HG03103 (cell line): Measurements from ENCODE around the gene APBA1.

Experiments used
- ATAC-seq: cut with Tn5 transposase; IDR thresholded peaks from one replicate; pipeline ENCODE4 v1.9.1; 2021; ENCODE audit warnings: low read depth; ENCODE audit not compliant: unreplicated experiment

APBA1 gene

DNA sequence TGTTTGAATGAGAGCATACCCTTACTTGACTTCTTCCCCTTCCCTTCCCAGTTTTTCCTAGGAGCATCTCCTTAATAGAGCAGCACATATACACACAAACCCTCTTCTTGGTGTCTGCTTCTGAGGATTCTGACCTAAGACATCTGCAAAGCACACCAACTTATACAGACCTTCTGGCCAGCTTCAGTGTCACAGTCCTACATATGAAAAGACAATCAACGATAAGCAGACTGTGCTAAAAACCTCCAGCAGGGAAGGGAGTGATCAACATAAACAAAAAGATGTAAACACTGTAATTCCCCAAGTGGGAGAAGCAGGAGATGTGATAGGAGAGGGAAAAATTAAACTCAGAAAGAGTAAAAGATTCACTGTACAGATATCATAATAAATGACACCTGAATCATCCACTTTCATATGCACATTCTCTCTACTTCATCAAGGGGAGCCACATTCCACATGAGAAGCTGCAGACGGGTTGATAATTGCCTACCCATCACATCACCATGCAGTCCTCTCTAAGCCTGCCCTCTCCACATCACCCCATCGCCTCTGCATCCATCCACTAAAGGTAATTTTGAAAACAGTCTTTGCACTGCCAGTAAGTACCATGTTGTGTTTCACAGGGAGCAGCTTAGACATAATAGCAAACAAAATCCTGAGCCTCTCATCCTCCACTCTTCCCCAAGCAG, 13.0 kb downstream of the APBA1 start:
- ATAC-seq: no peak

- ATAC-seq: no peak
These were observed 14.9 kb downstream of the APBA1 start for GRCh38 chr9:69657269-69657668.

DNA sequence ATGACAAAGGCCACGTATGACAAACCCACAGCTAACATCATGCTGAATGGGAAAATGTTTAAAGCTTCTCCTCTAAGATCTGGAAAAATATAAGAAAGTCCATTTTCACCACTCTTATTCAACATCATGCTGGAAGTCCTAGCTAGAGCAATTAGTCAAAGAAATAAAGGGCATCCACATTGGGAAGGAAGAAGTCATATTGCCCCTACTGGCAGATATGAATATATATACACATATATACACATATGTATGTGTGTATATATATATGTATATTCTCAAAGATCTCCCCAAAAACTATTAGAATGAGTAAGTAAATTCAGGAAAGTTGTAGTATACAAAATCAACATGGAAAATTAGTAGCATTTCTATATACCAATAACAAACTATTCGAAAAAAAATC, 17.1 kb downstream of the APBA1 start:
- ATAC-seq: no peak

DNA sequence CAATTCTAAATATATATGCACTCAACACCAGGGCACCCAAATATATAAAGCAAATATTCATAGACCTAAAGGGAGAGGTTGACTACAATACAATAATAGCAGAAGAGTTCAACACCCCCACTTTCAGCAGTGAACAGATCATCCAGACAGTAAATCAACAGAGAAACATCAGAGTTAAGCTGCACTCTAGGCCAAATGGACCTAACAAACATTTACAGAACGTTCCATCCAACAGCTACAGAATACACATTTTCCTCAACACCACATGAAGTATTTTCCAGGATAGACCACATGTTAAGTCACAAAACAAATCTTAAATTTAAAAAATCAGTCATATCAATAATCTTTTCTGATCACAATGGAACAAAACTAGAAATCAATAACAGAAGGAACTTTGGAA, 18.9 kb downstream of the APBA1 start:
- no peak for ATAC-seq

DNA sequence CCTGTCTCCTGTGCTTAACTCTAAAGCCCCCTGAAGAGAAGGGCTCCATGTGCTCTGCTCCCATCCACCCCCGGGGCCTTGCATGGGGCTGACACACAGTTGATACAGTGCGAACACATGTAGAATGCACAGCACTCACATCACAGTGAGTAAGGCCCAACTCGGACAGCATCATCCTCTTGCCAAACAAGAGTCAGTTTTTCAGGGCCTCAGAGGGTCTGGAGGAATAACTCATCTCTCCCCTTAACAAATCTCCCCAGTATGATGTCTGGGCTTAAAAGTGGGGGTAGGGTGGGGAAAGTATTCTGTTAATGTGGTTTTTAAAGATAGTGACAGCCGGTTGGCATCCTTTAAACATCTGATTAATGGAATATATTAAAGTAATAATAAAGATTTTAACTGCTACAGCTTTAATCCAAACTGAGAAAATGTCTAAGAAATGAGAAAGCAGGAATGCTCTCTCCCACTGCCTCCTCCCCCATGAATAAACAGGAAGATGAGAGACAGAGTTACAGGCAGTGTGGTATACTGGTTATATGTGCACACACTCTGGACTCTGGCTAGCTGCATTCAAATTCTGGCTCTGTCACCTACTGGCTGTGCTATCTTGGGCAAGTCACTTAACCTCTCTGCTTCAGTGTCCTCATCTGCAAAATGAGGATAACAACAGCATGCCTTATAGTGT, 22.5 kb downstream of the APBA1 start:
- no peak for ATAC-seq

GRCh38 chr9:69647804-69648203, 24.4 kb downstream of the APBA1 start:
- no peak for ATAC-seq

- no peak for ATAC-seq
These were observed 25.4 kb downstream of the APBA1 start for GRCh38 chr9:69646810-69647209.

DNA sequence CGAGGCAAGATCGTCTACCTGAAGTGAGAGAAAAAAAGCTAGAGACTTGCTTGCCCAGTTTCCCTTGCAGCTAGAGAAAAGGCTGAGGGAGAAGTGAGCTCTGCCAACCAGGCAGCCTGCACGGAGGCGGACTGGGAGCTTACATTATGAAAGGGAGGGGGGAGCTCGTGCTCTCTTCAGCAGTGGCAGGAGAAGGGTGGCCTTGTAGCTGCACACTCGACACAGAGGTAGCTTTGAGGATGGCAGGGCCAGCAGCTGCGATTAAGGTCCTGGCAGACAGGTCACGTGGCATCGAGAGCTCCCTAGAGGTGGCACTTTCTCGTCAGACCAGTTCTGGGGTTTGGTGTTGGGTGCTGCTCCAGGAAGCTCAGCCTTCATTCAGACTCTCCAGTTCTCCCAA, 26.7 kb downstream of the APBA1 start:
- no peak for ATAC-seq

DNA sequence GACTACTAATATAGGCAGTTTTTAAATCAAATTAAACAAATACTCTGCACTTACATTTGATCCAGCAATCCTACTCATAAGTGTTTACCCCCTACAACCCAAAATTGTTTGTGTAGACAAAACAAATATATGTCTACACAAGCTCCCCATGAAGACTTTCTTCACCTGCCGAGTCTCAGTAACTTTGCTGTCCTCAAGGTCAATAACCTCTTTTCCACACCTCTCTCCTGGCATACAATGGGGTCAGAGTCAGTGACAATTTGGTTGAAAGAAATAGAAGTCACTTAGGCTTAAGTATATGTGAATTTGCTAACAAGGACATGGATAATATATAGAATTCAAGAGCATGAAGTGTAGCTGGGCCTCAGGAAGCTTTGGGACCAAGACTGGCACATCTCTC, 29.1 kb downstream of the APBA1 start:
- no peak for ATAC-seq

- ATAC-seq: no peak
These were observed 34.4 kb downstream of the APBA1 start for GRCh38 chr9:69637817-69638200.

DNA sequence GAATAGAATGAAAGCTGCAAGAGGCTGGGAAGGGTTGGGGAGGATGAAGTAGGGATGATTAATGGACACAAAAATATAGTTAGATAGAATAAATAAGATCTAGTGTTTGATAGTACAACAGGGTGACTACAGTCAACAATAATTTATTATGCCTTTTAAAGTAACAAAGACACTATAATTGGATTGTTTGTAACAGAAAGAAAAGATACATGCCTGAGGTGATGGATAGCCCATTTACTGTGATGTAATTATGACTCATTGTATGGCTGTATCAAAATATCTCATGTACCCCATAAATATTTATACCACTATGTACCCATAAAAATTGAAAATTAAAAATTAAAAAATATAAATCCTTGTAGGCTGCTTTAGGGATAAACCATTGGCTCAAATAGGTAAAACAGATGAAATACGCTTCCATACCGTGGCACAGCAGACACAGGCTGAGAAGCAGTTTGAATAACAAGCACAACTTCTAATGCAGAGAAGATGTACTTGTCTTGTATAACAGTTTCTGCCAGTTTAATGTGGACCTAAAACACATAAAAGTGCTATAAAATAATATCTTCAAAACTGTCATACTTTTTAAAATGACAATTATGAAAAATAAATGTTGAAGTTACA, 34.9 kb downstream of the APBA1 start:
- no peak for ATAC-seq

DNA sequence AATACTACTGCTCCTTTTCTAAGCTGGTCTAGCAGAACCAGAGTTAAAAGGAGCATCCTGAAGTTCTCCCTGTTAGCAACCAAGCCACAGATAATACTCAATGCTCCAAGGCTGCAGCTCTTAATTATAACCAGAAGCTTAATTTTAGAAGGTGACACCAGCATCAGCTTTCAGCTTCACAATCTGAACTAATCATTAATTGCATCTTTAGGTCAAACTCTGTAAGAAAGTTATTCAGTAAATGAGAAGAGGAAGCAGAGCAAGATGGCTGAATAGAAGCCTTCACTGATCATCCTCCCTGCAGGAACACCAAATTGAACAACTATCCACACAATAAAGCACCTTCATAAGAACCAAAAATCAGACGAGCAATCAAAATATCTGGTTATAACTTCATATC, 38.5 kb downstream of the APBA1 start:
- ATAC-seq: no peak

- ATAC-seq: no peak
These were observed 39.4 kb downstream of the APBA1 start for GRCh38 chr9:69632768-69633167.

DNA sequence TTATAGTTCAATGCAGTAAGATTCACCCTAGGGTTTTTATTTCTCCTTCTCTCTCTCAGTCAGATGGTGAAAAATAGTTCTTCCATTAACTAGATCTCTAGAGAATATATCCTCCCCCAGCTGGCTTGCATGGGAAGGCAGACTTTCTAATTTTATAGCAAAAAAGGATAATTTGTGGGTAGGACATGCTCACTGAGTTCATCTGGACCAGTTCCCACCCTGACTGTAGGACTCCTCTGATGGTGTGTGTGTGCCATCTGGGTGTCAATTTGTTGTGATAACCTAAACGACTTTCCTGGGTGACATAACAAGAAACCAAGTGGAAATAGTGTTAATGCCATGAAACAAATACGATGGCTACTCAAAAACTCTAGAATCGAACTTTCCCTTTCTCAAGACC, 44.9 kb downstream of the APBA1 start:
- no peak for ATAC-seq

GRCh38 chr9:69623276-69623675, 48.9 kb downstream of the APBA1 start:
- no peak for ATAC-seq

- ATAC-seq: no peak
These were observed 49.5 kb downstream of the APBA1 start for GRCh38 chr9:69622676-69623075.

DNA sequence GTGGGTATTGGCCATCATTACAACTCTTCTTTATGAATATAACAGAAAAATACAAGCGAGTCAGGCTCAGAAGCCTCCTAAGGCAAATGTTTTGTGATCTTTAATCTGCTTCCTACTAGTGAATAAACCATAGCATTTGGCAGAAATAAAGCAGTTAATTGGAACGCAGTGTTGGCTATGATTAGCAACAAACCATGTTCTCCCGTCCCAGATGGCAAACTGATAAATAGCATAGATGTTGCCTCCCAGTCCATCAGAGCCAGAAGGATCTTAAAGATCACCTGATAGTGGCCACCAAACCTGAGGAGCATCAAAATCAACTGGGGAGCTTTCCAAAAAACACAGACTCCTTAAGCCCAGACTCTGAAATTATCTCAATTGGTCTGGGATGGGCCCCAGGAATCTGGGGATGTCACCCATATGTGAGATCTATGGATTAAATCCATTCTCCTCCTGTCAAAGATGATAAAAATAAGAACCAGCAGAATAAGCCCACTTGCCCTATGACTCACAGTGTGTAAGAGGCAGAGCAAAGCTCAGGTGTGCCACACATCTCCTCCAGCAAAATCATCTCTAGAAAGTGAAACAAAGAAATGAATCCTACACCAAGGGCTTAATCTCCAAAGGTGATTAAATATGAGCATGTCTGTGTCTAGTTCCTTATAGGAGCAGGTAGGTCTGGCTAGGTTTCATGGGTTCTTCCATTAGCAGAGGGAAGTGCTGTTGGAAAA, 50.3 kb downstream of the APBA1 start:
- ATAC-seq: no peak

GRCh38 chr9:69620731-69621130, 51.4 kb downstream of the APBA1 start:
- no peak for ATAC-seq

DNA sequence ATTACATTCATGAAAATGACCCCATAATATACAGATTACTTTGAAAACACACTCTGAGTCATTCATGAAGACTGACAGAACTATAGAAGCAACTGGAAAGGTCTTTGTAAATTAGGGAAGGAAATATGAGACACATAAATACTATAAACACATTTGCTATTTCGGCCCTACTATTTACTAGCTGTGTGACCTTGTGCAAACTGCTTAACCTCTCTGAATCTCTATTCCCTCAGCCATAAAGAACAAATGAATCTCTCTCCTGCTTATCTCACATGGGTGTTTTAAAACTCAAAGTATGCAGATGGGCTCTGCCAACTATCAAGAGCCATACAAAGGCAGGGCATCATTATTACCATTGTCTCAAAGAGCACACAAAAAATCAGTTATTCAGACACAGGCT, 52.9 kb downstream of the APBA1 start:
- no peak for ATAC-seq

DNA sequence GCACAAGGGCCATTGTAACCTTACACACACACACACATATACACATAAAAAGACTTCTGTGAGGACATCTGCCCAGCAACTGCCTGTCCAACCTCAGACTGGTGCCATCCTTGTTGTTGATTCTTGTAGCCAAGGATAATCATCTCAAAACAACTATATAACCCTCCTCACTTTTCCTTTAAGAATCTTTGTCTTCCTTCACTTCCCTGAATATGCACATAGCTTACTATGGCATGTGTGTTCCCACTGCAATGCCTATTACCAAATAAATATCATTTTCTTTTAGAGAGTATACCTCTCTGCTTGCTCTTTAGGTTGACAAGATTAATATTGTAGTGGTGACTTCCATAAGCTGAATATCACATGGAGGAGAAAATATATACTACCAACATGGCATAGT, 55.2 kb downstream of the APBA1 start:
- no peak for ATAC-seq

GRCh38 chr9:69615880-69616279, 56.3 kb downstream of the APBA1 start:
- ATAC-seq: no peak
